Karpas-422 (cell line): ENCODE results near the gene VAMP8. TPM values are rescaled to one million over a fixed set of nuclear protein-coding genes. Genes with fewer than 3 reads are reported as not detected.

Experiments
- DNase-seq: peaks from one replicate; pipeline ENCODE4 v3.0.0-alpha.2; 2015
- H2AFZ ChIP-seq: fragments of 200-600 bp; sonication (generic); 2 replicates; pipeline ENCODE4 v1.6.1; 2014; ENCODE audit warnings: antibody characterized with exemption, low read length, mixed read lengths
- H3K27ac ChIP-seq: fragments of 200-600 bp; sonication (generic); 2 replicates; pipeline ENCODE4 v1.5.1; 2014; ENCODE audit warnings: mild to moderate bottlenecking, low read length, moderate library complexity
- H3K27me3 ChIP-seq: fragments of 200-600 bp; sonication (generic); 2 replicates; pipeline ENCODE4 v1.6.1; 2014; ENCODE audit warnings: low read length, mixed read lengths
- H3K36me3 ChIP-seq: fragments of 200-600 bp; sonication (generic); 2 replicates; pipeline ENCODE4 v1.6.1; 2014; ENCODE audit warnings: low read length, mixed read lengths; ENCODE audit not compliant: insufficient read depth
- H3K4me1 ChIP-seq: fragments of 200-600 bp; sonication (generic); 2 replicates; pipeline ENCODE4 v1.6.1; 2014; ENCODE audit warnings: mild to moderate bottlenecking, low read length, mixed read lengths
- H3K4me2 ChIP-seq: fragments of 200-600 bp; sonication (generic); 2 replicates; pipeline ENCODE4 v1.6.1; 2014; ENCODE audit warnings: low read length, low read depth, mild to moderate bottlenecking; ENCODE audit not compliant: poor library complexity, severe bottlenecking
- H3K4me3 ChIP-seq: fragments of 200-600 bp; sonication (generic); 2 replicates; pipeline ENCODE4 v1.5.1; 2014; ENCODE audit warnings: mild to moderate bottlenecking, antibody characterized with exemption, low read length, mixed read lengths
- H3K79me2 ChIP-seq: fragments of 200-600 bp; sonication (generic); 2 replicates; pipeline ENCODE4 v1.6.1; 2014; ENCODE audit warnings: mild to moderate bottlenecking, low read length, mixed read lengths
- H3K9ac ChIP-seq: fragments of 200-600 bp; sonication (generic); 2 replicates; pipeline ENCODE4 v1.6.0; 2014; ENCODE audit warnings: low read length
- H3K9me2 ChIP-seq: fragments of 200-600 bp; sonication (generic), shearing (Covaris generic); replicated peaks from 2 replicates; pipeline ENCODE4 v1.6.0; 2014; ENCODE audit warnings: mild to moderate bottlenecking, low read length, moderate library complexity; ENCODE audit not compliant: insufficient read depth
- H3K9me3 ChIP-seq: fragments of 300-700, 200-600 bp; sonication (generic); 2 replicates; pipeline ENCODE4 v1.6.1; 2014; ENCODE audit warnings: low read length, mixed read lengths
- H4K20me1 ChIP-seq: fragments of 200-600 bp; sonication (generic); 2 replicates; pipeline ENCODE4 v1.6.1; 2014; ENCODE audit warnings: mild to moderate bottlenecking, antibody characterized with exemption, low read length, low read depth; ENCODE audit not compliant: insufficient read depth
- small RNA-seq: library from RNA; depleted of rRNA; stranded (forward); fragments of <200 nt; gene quantifications from one replicate; pipeline ENCODE3, GENCODE V24; 2014
- total RNA-seq: library from RNA; depleted of rRNA; stranded (reverse); fragments of >200 nt; shearing (Covaris generic); gene quantifications from 2 replicates; pipeline ENCODE4 v1.2.3, GENCODE V29; 2014; ENCODE audit warnings: low replicate concordance; rRNA removed

VAMP8 gene
- total RNA-seq, 1 experiment from 2014 or later, result 141 TPM

GRCh38 chr2:85623991-85624390 is 46.6 kb downstream of the VAMP8 start:
- peaks cover 43% of the 10 kb centered on the region for H3K79me2 ChIP-seq
- no peaks in the 10 kb centered on the region for H3K9me3 ChIP-seq

DNA sequence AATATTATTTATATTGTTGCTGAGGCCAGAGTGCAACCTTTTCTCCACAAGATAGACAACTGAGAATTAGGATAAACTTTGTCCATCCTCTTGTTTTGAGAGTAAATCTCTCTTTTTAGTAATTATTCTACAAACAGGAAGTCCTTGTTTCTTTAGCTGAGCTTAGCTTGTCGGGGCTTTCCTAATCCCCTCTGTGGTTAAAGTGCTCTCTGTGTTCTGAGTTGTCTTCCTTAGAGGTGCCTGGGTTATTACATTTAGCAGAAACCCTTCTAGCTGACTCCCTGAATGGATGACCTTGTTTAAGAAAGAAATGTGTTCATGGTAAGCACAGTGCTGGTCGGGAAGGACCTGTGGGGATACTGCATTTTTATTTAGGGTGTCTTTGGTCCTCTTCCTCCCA is 51.3 kb downstream of the VAMP8 start:
- H3K27ac ChIP-seq, result no peak overlapping the region

More at GRCh38 chr2:85623991-85624390, 46.6 kb downstream of the VAMP8 start:
- H3K4me1 ChIP-seq, result peaks cover 6% of the 10 kb centered on the region
- H3K4me3 ChIP-seq, result no peak overlapping the region
- peaks cover 72% of the 10 kb centered on the region for H3K36me3 ChIP-seq
- no peak for DNase-seq
- no peak overlapping the region for H2AFZ ChIP-seq
- peaks cover 30% of the 10 kb centered on the region for H4K20me1 ChIP-seq
- H3K9ac ChIP-seq, result no peak overlapping the region
- H3K4me2 ChIP-seq, result no peak overlapping the region
- no peaks in the 10 kb centered on the region for H3K9me2 ChIP-seq
- H3K27me3 ChIP-seq, result no peaks in the 10 kb centered on the region
- no peak overlapping the region for H3K27ac ChIP-seq

GRCh38 chr2:85631316-85631715 is 53.9 kb downstream of the VAMP8 start:
- H3K36me3 ChIP-seq, result peaks cover 61% of the 10 kb centered on the region

More for the DNA sequence above, 51.3 kb downstream of the VAMP8 start:
- Histone ChIP-seq H3K9me3 (no peaks in the 10 kb centered on the region), H3K79me2 (peaks cover 26% of the 10 kb centered on the region), H3K4me3 (no peak overlapping the region), H2AFZ (no peak overlapping the region), H3K9ac (no peak overlapping the region), H3K4me1 (no peaks in the 10 kb centered on the region), H3K9me2 (no peaks in the 10 kb centered on the region), H3K36me3 (peaks cover 74% of the 10 kb centered on the region), H4K20me1 (peaks cover 12% of the 10 kb centered on the region), H3K27me3 (no peaks in the 10 kb centered on the region), H3K4me2 (no peak overlapping the region)
- no peak for DNase-seq

More at GRCh38 chr2:85631316-85631715, 53.9 kb downstream of the VAMP8 start:
- Histone ChIP-seq H3K27me3 (no peaks in the 10 kb centered on the region), H3K9me2 (no peaks in the 10 kb centered on the region), H2AFZ (no peak overlapping the region), H3K9ac (no peak overlapping the region), H3K4me1 (no peaks in the 10 kb centered on the region), H3K79me2 (peaks cover 25% of the 10 kb centered on the region), H4K20me1 (peaks cover 10% of the 10 kb centered on the region), H3K4me2 (no peak overlapping the region), H3K4me3 (no peak overlapping the region), H3K9me3 (no peaks in the 10 kb centered on the region), H3K27ac (no peak overlapping the region)
- DNase-seq, result no peak

Small RNAs within 50 kb of the gene (small RNA-seq; reads per million reads assigned to genes)
- not detected for gene RN7SL126P

Other genes with a start within 250 kb of the VAMP8 start
- gene TGOLN2, start 249.6 kb upstream of the VAMP8 start, total RNA-seq, result 130 and 150 TPM in 2 replicates
- 21.6 and 23.0 TPM in 2 replicates for gene RETSAT, start 223.1 kb upstream of the VAMP8 start, total RNA-seq
- gene ELMOD3, start 222.8 kb upstream of the VAMP8 start, total RNA-seq, result 18.6 and 28.8 TPM in 2 replicates
- gene CAPG, start 167.2 kb upstream of the VAMP8 start, total RNA-seq, result 0.63 and 7.4 TPM in 2 replicates
- 0.32 and 0.37 TPM in 2 replicates for gene SH2D6, start 158.9 kb upstream of the VAMP8 start, total RNA-seq
- 324 and 544 TPM in 2 replicates for gene MAT2A, start 38.4 kb upstream of the VAMP8 start, total RNA-seq
- 31.6 and 47.0 TPM in 2 replicates for gene GGCX, start 16.1 kb upstream of the VAMP8 start, total RNA-seq
- gene VAMP5, start 6.8 kb downstream of the VAMP8 start, total RNA-seq, result 0.29 TPM in 1 of 2 replicates, not detected in the other
- 332 and 398 TPM in 2 replicates for gene RNF181, start 18.2 kb downstream of the VAMP8 start, total RNA-seq
- gene TMEM150A, start 25.1 kb downstream of the VAMP8 start, total RNA-seq, result 13.3 and 17.2 TPM in 2 replicates
- gene C2orf68, start 34.5 kb downstream of the VAMP8 start, total RNA-seq, result 69.1 and 111 TPM in 2 replicates
- 111 and 118 TPM in 2 replicates for gene USP39, start 38.6 kb downstream of the VAMP8 start, total RNA-seq
- not detected in 2 replicates for gene SFTPB, start 90.6 kb downstream of the VAMP8 start, total RNA-seq
- not detected in 2 replicates for gene GNLY, start 116.8 kb downstream of the VAMP8 start, total RNA-seq
- gene ATOH8, start 176.4 kb downstream of the VAMP8 start, total RNA-seq, result not detected in 2 replicates